Measurements from ENCODE around the gene LSM14B.

The LSM14B gene

DNA sequence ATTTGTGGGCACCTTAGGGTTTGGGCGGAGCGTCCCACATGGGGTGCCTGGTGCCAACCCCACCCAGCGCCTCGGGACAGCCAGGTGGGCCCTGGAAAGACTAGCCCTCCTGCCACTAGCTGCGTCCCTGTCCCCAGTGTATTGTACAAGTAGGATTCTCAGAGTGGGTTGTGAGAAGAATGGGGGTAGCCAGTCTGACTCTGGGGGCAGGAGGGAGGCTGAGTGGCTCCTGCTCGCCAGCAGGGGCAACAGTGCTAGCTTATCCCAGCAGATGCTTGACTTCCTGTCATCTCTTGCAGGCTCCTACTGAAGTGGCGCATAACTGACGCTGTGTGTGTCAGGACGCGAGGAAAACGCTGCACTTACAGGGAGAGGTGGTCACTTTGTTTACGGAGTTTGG, 11.6 kb downstream of the LSM14B start:
- CTCF ChIA-PET = interaction anchor here (1.2 to 11.6 kb wide), 4 partner anchors 7 to 125 kb away, joined by 4 to 134 read pairs (median 19); partner anchors contain the start of gene LSM14B
- peak; percentile 13 for TF ChIP-seq CTCF (IDR thresholded peaks at IDR 0.05; ENCODE audit: insufficient read depth, low read length, missing control alignments)
- H3K4me3 ChIP-seq (ENCODE audit: low read depth, low read length) = no peak overlapping the region
- POLR2A ChIA-PET = interaction anchor here (1.1 to 4.6 kb wide), 2 partner anchors 11 to 68 kb away, joined by 5 to 29 read pairs; partner anchors contain the start of genes LSM14B and TAF4
- DNase-seq (ENCODE audit: low read depth, low spot score) = no peak

GRCh38 chr20:62134735-62135231, 12.5 kb downstream of the LSM14B start:
- no peak for TF ChIP-seq CTCF (IDR thresholded peaks at IDR 0.05; ENCODE audit: insufficient read depth, low read length, missing control alignments)
- POLR2A ChIA-PET = interaction anchor here (1.1 to 4.6 kb wide), 3 partner anchors 12 to 69 kb away, joined by 5 to 29 read pairs (median 5); partner anchors contain the start of genes LSM14B and TAF4
- CTCF ChIA-PET = interaction anchor here (0.6 to 11.6 kb wide), 8 partner anchors 8 to 126 kb away, joined by 3 to 134 read pairs (median 6); no protein-coding TSS in a partner anchor
- DNase-seq (ENCODE audit: low read depth, low spot score) = no peak
- no peak overlapping the region for H3K4me3 ChIP-seq (ENCODE audit: low read depth, low read length)

DNA sequence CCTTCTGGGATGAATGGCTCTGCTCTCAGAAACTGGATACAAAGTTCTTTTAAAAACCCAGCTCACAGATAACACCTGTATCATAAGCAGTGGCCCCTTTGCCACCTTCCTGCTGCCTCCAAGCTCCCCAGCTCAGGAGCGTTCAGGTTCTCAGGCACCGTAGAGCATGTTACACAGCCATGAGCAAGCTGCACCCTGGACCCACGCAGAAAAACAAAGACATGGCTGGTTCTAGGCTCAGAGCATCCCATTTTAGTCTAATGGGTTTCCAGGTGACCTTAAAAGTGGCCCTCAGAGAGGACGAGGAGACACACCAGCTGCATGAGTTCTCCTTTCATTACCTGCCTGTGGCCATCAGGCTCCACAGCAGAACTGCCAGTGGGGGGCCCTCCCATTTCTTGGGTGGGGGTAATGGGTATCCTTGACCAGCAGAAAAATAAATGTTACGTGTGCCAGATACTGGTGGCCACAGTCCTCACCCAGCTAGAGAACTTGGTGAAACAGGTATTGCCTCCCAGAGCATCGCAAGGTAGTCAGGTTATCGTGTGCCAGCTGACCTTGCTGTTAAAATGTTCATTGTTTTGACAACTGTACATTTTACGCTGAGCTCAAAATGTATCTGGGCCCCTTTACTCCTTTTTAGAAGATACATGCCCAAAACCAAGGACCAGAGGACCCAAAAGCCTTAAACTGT, 13.4 kb downstream of the LSM14B start:
- POLR2A ChIA-PET = interaction anchor here (1.4 to 4.6 kb wide), 2 partner anchors 13 to 70 kb away, joined by 5 to 29 read pairs; partner anchors contain the start of genes LSM14B and TAF4
- CTCF ChIA-PET = interaction anchor here (0.9 to 11.6 kb wide), 12 partner anchors 9 to 126 kb away, joined by 3 to 134 read pairs (median 4); no protein-coding TSS in a partner anchor
- DNase-seq (ENCODE audit: low read depth, low spot score) = no peak
- no peak for TF ChIP-seq CTCF (IDR thresholded peaks at IDR 0.05; ENCODE audit: insufficient read depth, low read length, missing control alignments)
- H3K4me3 ChIP-seq (ENCODE audit: low read depth, low read length) = no peak overlapping the region

DNA sequence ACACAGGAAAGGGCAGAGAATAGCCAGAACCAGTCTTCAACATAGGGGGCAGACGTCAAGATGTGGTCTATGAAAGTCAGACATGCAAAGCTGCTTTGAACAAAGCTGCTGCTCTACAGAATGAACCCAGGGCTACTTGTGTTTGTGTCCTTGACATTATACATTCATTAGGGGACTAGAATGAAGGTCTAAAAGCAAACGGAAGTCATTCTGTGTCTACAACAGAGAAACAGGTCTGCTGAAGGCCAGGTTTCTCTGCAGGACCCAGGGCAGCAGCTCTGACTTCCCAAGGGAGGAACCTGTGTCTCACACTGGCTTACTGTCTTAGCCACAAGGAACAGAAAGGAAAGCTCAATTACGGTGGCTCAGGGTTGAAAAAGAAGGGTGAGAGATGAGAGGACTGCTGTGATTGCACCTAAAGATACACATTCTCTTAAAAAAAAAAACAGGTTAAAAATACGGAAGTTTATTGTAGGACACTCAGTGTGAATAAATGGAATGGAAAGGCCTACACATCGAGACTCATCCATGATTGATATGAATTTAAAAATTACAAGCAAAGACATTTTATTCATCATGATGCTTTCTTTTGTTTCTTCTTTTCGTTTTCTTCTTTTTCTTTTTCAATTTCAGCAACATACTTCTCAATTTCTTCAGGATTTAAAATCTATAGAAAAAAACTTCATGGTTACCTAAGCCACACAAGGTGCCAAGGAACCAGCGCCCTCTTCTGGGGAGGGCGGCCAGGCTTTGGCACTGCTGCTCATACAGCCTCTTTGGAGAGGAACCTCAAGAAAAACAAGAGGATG, 14.2 kb downstream of the LSM14B start:
- H3K4me3 ChIP-seq (ENCODE audit: low read depth, low read length) = no peak overlapping the region
- peak; percentile 81 for TF ChIP-seq CTCF (IDR thresholded peaks at IDR 0.05; ENCODE audit: insufficient read depth, low read length, missing control alignments)
- ChIA-PET CTCF (interaction anchor here (0.9 to 11.6 kb wide), 14 partner anchors 10 to 127 kb away, joined by 3 to 134 read pairs (median 4); no protein-coding TSS in a partner anchor), POLR2A (interaction anchor here (1.4 to 4.6 kb wide), 2 partner anchors 13 to 71 kb away, joined by 5 to 29 read pairs; partner anchors contain the start of genes LSM14B and TAF4)
- no peak for DNase-seq (ENCODE audit: low read depth, low spot score)

GRCh38 chr20:62137092-62137384, 14.8 kb downstream of the LSM14B start:
- ChIA-PET POLR2A (no interaction called here), CTCF (interaction anchor here (0.7 to 11.6 kb wide), 13 partner anchors 9 to 128 kb away, joined by 3 to 134 read pairs (median 4); no protein-coding TSS in a partner anchor)
- no peak for DNase-seq (ENCODE audit: low read depth, low spot score)
- no peak for TF ChIP-seq CTCF (IDR thresholded peaks at IDR 0.05; ENCODE audit: insufficient read depth, low read length, missing control alignments)
- H3K4me3 ChIP-seq (ENCODE audit: low read depth, low read length) = no peak overlapping the region
